ENCODE results near the gene TTLL8.

DNA sequence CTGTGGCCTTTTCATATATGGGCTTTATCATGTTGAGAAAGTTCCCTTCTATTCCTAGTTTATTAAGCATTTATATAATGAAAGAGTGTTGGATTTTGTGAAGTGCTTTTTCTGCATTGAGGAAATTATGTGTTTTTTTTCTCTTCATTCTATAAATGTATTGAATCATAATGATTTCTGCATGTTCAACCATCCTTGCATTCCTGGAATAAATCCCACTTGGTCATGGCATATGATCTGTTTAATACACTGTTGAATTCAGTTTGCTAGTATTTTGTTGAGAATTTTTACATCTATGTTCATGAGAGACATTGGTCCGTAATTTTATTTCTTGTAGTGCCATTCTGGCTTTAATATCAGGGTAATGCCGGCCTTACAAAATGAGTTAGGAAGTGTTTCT, 71.8 kb downstream of the TTLL8 start:
- TF ChIP-seq, protein P1, sequence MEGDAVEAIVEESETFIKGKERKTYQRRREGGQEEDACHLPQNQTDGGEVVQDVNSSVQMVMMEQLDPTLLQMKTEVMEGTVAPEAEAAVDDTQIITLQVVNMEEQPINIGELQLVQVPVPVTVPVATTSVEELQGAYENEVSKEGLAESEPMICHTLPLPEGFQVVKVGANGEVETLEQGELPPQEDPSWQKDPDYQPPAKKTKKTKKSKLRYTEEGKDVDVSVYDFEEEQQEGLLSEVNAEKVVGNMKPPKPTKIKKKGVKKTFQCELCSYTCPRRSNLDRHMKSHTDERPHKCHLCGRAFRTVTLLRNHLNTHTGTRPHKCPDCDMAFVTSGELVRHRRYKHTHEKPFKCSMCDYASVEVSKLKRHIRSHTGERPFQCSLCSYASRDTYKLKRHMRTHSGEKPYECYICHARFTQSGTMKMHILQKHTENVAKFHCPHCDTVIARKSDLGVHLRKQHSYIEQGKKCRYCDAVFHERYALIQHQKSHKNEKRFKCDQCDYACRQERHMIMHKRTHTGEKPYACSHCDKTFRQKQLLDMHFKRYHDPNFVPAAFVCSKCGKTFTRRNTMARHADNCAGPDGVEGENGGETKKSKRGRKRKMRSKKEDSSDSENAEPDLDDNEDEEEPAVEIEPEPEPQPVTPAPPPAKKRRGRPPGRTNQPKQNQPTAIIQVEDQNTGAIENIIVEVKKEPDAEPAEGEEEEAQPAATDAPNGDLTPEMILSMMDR (IDR thresholded peaks at IDR 0.05) = no peak
- TF ChIP-seq POLR2A (IDR thresholded peaks at IDR 0.05) = no peak
